HG03354 (cell line): ENCODE measurements around the gene ZNF619.
"Not testable (repeated sequence)": the region's sequence is repeated elsewhere in the genome, so short reads cannot be mapped to it uniquely, and the experiment has no call there.

Experiments used
- ATAC-seq: cut with Tn5 transposase; IDR thresholded peaks from one replicate; pipeline ENCODE4 v1.9.1; 2021; ENCODE audit warnings: mild to moderate bottlenecking; ENCODE audit not compliant: unreplicated experiment, poor library complexity, severe bottlenecking

ZNF619 gene

GRCh38 chr3:40476478-40477470 is at the start of gene ZNF619:
Gene ZNF619 (plus strand): TSS chr3:40477122. CDS start chr3:40477980, 858 bp downstream.
- ATAC-seq, result peak; percentile 89

GRCh38 chr3:40432793-40433192 is 44.1 kb upstream of the ZNF619 start:
- ATAC-seq, result no peak

GRCh38 chr3:40437889-40438288 is 39.0 kb upstream of the ZNF619 start:
- no peak for ATAC-seq

GRCh38 chr3:40445062-40445461 is 31.9 kb upstream of the ZNF619 start:
- no peak for ATAC-seq

GRCh38 chr3:40445880-40446279 is 31.0 kb upstream of the ZNF619 start:
- no peak for ATAC-seq

- no peak for ATAC-seq
These were observed 26.5 kb upstream of the ZNF619 start for GRCh38 chr3:40450438-40450837.

GRCh38 chr3:40451551-40451950 is 25.4 kb upstream of the ZNF619 start:
- ATAC-seq, result no peak

GRCh38 chr3:40452057-40452456 is 24.9 kb upstream of the ZNF619 start:
- no peak for ATAC-seq

GRCh38 chr3:40452562-40452875 is 24.4 kb upstream of the ZNF619 start:
- ATAC-seq, result no peak

GRCh38 chr3:40452876-40453730 is 23.8 kb upstream of the ZNF619 start:
- ATAC-seq, result peak; percentile 96

GRCh38 chr3:40453933-40454332 is 23.0 kb upstream of the ZNF619 start:
- no peak for ATAC-seq

GRCh38 chr3:40455328-40455727 is 21.6 kb upstream of the ZNF619 start:
- ATAC-seq, result no peak

GRCh38 chr3:40456279-40456939 is 20.5 kb upstream of the ZNF619 start:
- no peak for ATAC-seq

GRCh38 chr3:40456940-40457823 is 19.7 kb upstream of the ZNF619 start, which contains the start of gene RPL14:
Gene RPL14 (plus strand): TSS chr3:40457339. CDS start chr3:40457472, 133 bp downstream.
- peak; percentile 68 for ATAC-seq

GRCh38 chr3:40458473-40458872 is 18.4 kb upstream of the ZNF619 start:
- no peak for ATAC-seq

GRCh38 chr3:40460481-40460880 is 16.4 kb upstream of the ZNF619 start:
- not testable (repeated sequence) for ATAC-seq

GRCh38 chr3:40461161-40461560 is 15.8 kb upstream of the ZNF619 start:
- no peak for ATAC-seq

- not testable (repeated sequence) for ATAC-seq
These were observed 14.1 kb upstream of the ZNF619 start for GRCh38 chr3:40462838-40463237.

GRCh38 chr3:40463579-40463978 is 13.3 kb upstream of the ZNF619 start:
- no peak for ATAC-seq
